HCT116 (cell line): ENCODE measurements around the gene MALRD1. TPM values are rescaled to one million over a fixed set of nuclear protein-coding genes. Genes with fewer than 3 reads are reported as not detected.

Experiments used
- ATAC-seq: fragments of 200-7000 bp; cut with Tn5 transposase; 2 replicates; pipeline ENCODE4 v1.9.1; 2020; ENCODE audit warnings: mild to moderate bottlenecking, moderate library complexity
- BruUV-seq: library from RNA; stranded (reverse); fragments of 400-500 nt; replicated peaks from 2 replicates; lab custom pipeline; 2021; lab: Mats Ljungman, UMichigan
- CTCF ChIA-PET: fragments of 300-600 bp; sonication (Branson Sonifier 250); formaldehyde crosslinking; loops from one replicate; lab custom pipeline; 2021; ENCODE audit warnings: antibody characterized with exemption; lab: Charles Lee
- POLR2A ChIA-PET: fragments of 300-600, 350-600 bp; sonication (Branson Sonifier 250); formaldehyde crosslinking; loops from one replicate; lab custom pipeline; 2021; ENCODE audit warnings: antibody characterized with exemption; lab: Charles Lee
- RAD21 ChIA-PET, 2 experiments: fragments of 300-600 bp; sonication (Branson Sonifier 250); formaldehyde crosslinking; loops; one replicate each; lab custom pipeline; 2023; ENCODE audit warnings: low total read pairs in 2 of 2; ENCODE audit not compliant: uncharacterized antibody in 2 of 2, unreplicated experiment in 2 of 2, low non-redundant PET in 1 of 2; lab: Charles Lee
- DNase-seq: peaks from one replicate; pipeline ENCODE4 v3.0.0-alpha.2; 2010; ENCODE audit warnings: low read depth, low spot score
- H2AFZ ChIP-seq: fragments of 200-600 bp; shearing (Covaris generic), sonication (generic); 2 replicates; pipeline ENCODE4 v1.6.1; 2017; ENCODE audit warnings: low read depth, mixed run types, mixed read lengths, antibody characterized with exemption, low read length; ENCODE audit not compliant: poor library complexity, severe bottlenecking
- H3K27ac ChIP-seq: 2 replicates; pipeline ENCODE4 v1.5.1; 2012; ENCODE audit warnings: low read depth, low read length
- H3K27me3 ChIP-seq: fragments of 200-600 bp; sonication (generic); 2 replicates; pipeline ENCODE4 v1.6.1; 2016; ENCODE audit warnings: mixed run types, low read length, mixed read lengths; ENCODE audit not compliant: insufficient read depth
- H3K36me3 ChIP-seq, 2 experiments: fragments of 200-500 bp in 1 of 2; fragments of 200-600 bp in 1 of 2; sonication (Bioruptor generic) in 1 of 2; sonication (generic) in 1 of 2; 2 replicates each; pipeline versions ENCODE4 v1.5.1 to v1.6.1; 2014 to 2016; ENCODE audit warnings: low read length in 2 of 2, inconsistent platforms in 1 of 2, mixed read lengths in 1 of 2, mixed run types in 1 of 2; ENCODE audit not compliant: insufficient read depth in 2 of 2, control insufficient read depth in 1 of 2
- H3K4me1 ChIP-seq, 2 experiments: fragments of 200-600 bp in 1 of 2; sonication (generic) in 1 of 2; 2 replicates each; pipeline versions ENCODE4 v1.5.1 to v1.6.1; 2012 to 2017; ENCODE audit warnings: low read length in 2 of 2, inconsistent platforms in 1 of 2, mild to moderate bottlenecking in 1 of 2, mixed read lengths in 1 of 2, mixed run types in 1 of 2, moderate library complexity in 1 of 2; ENCODE audit not compliant: insufficient read depth in 2 of 2, control insufficient read depth in 1 of 2
- H3K4me2 ChIP-seq: fragments of 200-600 bp; sonication (generic); 2 replicates; pipeline ENCODE4 v1.6.1; 2017; ENCODE audit warnings: mixed run types, low read length, mixed read lengths
- H3K4me3 ChIP-seq, 2 experiments: fragments of 200-600 bp in 1 of 2; sonication (generic) in 1 of 2; replicated peaks in 1 of 2; 2 replicates each; pipeline ENCODE4 v1.5.1; 2011 to 2016; ENCODE audit warnings: low read length in 2 of 2, control low read depth in 1 of 2, low read depth in 1 of 2, mild to moderate bottlenecking in 1 of 2, mixed read lengths in 1 of 2, mixed run types in 1 of 2
- H3K79me2 ChIP-seq: fragments of 200-600 bp; sonication (generic); 2 replicates; pipeline ENCODE4 v1.6.1; 2017; ENCODE audit warnings: mild to moderate bottlenecking, mixed run types, low read length, moderate library complexity, mixed read lengths; ENCODE audit not compliant: insufficient read depth
- H3K9ac ChIP-seq: fragments of 200-600 bp; sonication (generic); 2 replicates; pipeline ENCODE4 v1.6.1; 2016; ENCODE audit warnings: low read length, mixed read lengths
- H3K9me2 ChIP-seq: fragments of 200-600 bp; sonication (generic), shearing (Covaris generic); 2 replicates; pipeline ENCODE4 v1.6.1; 2017; ENCODE audit warnings: mixed run types, mild to moderate bottlenecking, moderate library complexity; ENCODE audit not compliant: insufficient read depth
- H3K9me3 ChIP-seq, 2 experiments: fragments of 200-500 bp in 1 of 2; fragments of 200-600 bp in 1 of 2; sonication (Bioruptor generic) in 1 of 2; sonication (generic) in 1 of 2; 2 replicates each; pipeline ENCODE4 v1.6.1; 2014 to 2017; ENCODE audit warnings: low read length in 2 of 2, mixed read lengths in 2 of 2, inconsistent platforms in 1 of 2, low read depth in 1 of 2, mild to moderate bottlenecking in 1 of 2, mixed run types in 1 of 2, moderate library complexity in 1 of 2; ENCODE audit not compliant: control insufficient read depth in 1 of 2, insufficient read depth in 1 of 2
- H4K20me1 ChIP-seq: fragments of 200-600 bp; sonication (generic), shearing (Covaris generic); 2 replicates; pipeline ENCODE4 v1.6.1; 2017; ENCODE audit warnings: mixed run types, mild to moderate bottlenecking, moderate library complexity; ENCODE audit not compliant: insufficient read depth
- ATF3 ChIP-seq: IDR thresholded peaks from 2 replicates; pipeline ENCODE4 v1.6.1; 2012
- CBX3 ChIP-seq: IDR thresholded peaks from 2 replicates; pipeline ENCODE4 v1.6.1; 2012; ENCODE audit warnings: low read depth
- CEBPB ChIP-seq: IDR thresholded peaks from 2 replicates; pipeline ENCODE4 v1.6.1; 2012; ENCODE audit warnings: low read depth
- EGR1 ChIP-seq: IDR thresholded peaks from 2 replicates; pipeline ENCODE4 v1.6.1; 2012; ENCODE audit warnings: low read depth
- EZH2phosphoT487 ChIP-seq: fragments of 200-600 bp; IDR thresholded peaks from 2 replicates; pipeline ENCODE4 v1.6.1; 2018; ENCODE audit warnings: antibody characterized with exemption, borderline replicate concordance
- FOSL1 ChIP-seq: IDR thresholded peaks from 2 replicates; pipeline ENCODE4 v1.6.1; 2012; ENCODE audit warnings: low read depth
- POLR2AphosphoS5 ChIP-seq: IDR thresholded peaks from 2 replicates; pipeline ENCODE4 v1.6.1; 2011; ENCODE audit warnings: mild to moderate bottlenecking, low read depth, low read length, moderate library complexity
- RAD21 ChIP-seq: IDR thresholded peaks from 2 replicates; pipeline ENCODE4 v1.6.1; 2012; ENCODE audit warnings: low read depth, mild to moderate bottlenecking
- REST ChIP-seq: IDR thresholded peaks from 2 replicates; pipeline ENCODE4 v1.6.1; 2012; ENCODE audit warnings: low read depth
- SIN3A ChIP-seq: IDR thresholded peaks from 2 replicates; pipeline ENCODE4 v1.6.1; 2012; ENCODE audit warnings: low read depth
- SP1 ChIP-seq: IDR thresholded peaks from 2 replicates; pipeline ENCODE4 v1.6.1; 2012; ENCODE audit warnings: low read depth
- TCF7L2 ChIP-seq: IDR thresholded peaks from 2 replicates; pipeline ENCODE4 v1.7.0; 2011; ENCODE audit warnings: borderline replicate concordance, inconsistent platforms; ENCODE audit not compliant: insufficient read depth, insufficient read length; ENCODE audit errors: extremely low read depth
- ZBTB33 ChIP-seq: IDR thresholded peaks from 2 replicates; pipeline ENCODE4 v1.6.1; 2011; ENCODE audit warnings: mild to moderate bottlenecking, low read length, moderate library complexity; ENCODE audit not compliant: insufficient replicate concordance; ENCODE audit errors: extremely low read depth
- ZFX ChIP-seq: fragments of 450-650 bp; IDR thresholded peaks from 2 replicates; pipeline ENCODE4 v1.6.1; 2017
- intact Hi-C: fragments of 100-400 bp; cut with micrococcal nuclease; formaldehyde crosslinking; loops from 2 replicates; pipeline ENCODE4 v1.10.0; 2022
- total RNA-seq: library from RNA; stranded (reverse); gene quantifications from one replicate; pipeline ENCODE4 v1.2.1, GENCODE V29; 2021; ENCODE audit not compliant: unreplicated experiment

Gene MALRD1
- total RNA-seq, 1 experiment from 2014 or later, result not detected

GRCh38 chr10:19498393-19499290 lies 450.0 kb downstream of the MALRD1 start:
- Histone ChIP-seq H3K9me2 (no peaks in the 10 kb centered on the region), H3K27ac (no peak overlapping the region), H3K36me3 (no peaks in the 10 kb centered on the region), H3K4me2 (no peak overlapping the region), H3K4me3 (no peak overlapping the region), H2AFZ (no peak overlapping the region), H3K4me1 (no peaks in the 10 kb centered on the region), H3K27me3 (no peaks in the 10 kb centered on the region), H3K79me2 (no peaks in the 10 kb centered on the region), H3K9me3 (peaks cover 0 to 13% of the 10 kb centered on the region in 2 experiments; a peak in 2 of 4 replicates), H4K20me1 (no peaks in the 10 kb centered on the region), H3K9ac (no peak overlapping the region)
- RAD21 ChIA-PET, result no interaction called here
- DNase-seq (no peak), ATAC-seq (no peak)
- TF ChIP-seq CBX3 (no peak), EGR1 (no peak), POLR2AphosphoS5 (no peak), CEBPB (no peak)
- intact Hi-C loops, result no loop called here
- BruUV-seq, result no TSS peak
- POLR2A ChIA-PET, result no interaction called here
- CTCF ChIA-PET, result no interaction called here

- Histone ChIP-seq H2AFZ (no peak overlapping the region), H3K4me2 (no peak overlapping the region), H3K27me3 (no peaks in the 10 kb centered on the region), H3K79me2 (no peaks in the 10 kb centered on the region), H3K4me1 (no peaks in the 10 kb centered on the region), H3K36me3 (no peaks in the 10 kb centered on the region), H3K9ac (no peak overlapping the region), H3K4me3 (no peak overlapping the region), H3K27ac (no peak overlapping the region), H3K9me2 (no peaks in the 10 kb centered on the region), H3K9me3 (peaks cover 0 to 13% of the 10 kb centered on the region in 2 experiments; a peak in 2 of 4 replicates), H4K20me1 (no peaks in the 10 kb centered on the region)
- CTCF ChIA-PET, result no interaction called here
- no TSS peak for BruUV-seq
- POLR2A ChIA-PET, result no interaction called here
- intact Hi-C loops, result no loop called here
- DNase-seq (no peak), ATAC-seq (no peak)
- RAD21 ChIA-PET, result no interaction called here
- TF ChIP-seq ZFX, result no peak
- no peak for TF ChIP-seq TCF7L2
- no peak for TF ChIP-seq REST
- no peak for TF ChIP-seq ATF3
- TF ChIP-seq EGR1, result no peak
- TF ChIP-seq ZBTB33, result no peak
- TF ChIP-seq CBX3, result no peak
- no peak for TF ChIP-seq RAD21
- TF ChIP-seq SIN3A, result no peak
- TF ChIP-seq EZH2phosphoT487, result no peak
- no peak for TF ChIP-seq FOSL1
- TF ChIP-seq SP1, result no peak
Observed at GRCh38 chr10:19499291-19499770, 450.7 kb downstream of the MALRD1 start.
